RPMI7951 (cell line): ENCODE results near the gene MUC13. TPM values are rescaled to one million over a fixed set of nuclear protein-coding genes. Genes with fewer than 3 reads are reported as not detected.
A peak's percentile ranks its signal among the peaks of the same experiment; 100 is the strongest.

Experiments
- DNase-seq: peaks from one replicate; pipeline ENCODE4 v3.0.0-alpha.2; 2012; ENCODE audit warnings: low read depth
- total RNA-seq: library from RNA; depleted of rRNA; stranded (reverse); fragments of >200 nt; shearing (Covaris generic); gene quantifications from 2 replicates; pipeline ENCODE4 v1.2.3, GENCODE V29; 2014

MUC13 gene
- total RNA-seq, 1 experiment from 2014 or later, result not detected

GRCh38 chr3:124903896-124904834 lies 30.4 kb downstream of the MUC13 start:
- DNase-seq, result no peak

DNA sequence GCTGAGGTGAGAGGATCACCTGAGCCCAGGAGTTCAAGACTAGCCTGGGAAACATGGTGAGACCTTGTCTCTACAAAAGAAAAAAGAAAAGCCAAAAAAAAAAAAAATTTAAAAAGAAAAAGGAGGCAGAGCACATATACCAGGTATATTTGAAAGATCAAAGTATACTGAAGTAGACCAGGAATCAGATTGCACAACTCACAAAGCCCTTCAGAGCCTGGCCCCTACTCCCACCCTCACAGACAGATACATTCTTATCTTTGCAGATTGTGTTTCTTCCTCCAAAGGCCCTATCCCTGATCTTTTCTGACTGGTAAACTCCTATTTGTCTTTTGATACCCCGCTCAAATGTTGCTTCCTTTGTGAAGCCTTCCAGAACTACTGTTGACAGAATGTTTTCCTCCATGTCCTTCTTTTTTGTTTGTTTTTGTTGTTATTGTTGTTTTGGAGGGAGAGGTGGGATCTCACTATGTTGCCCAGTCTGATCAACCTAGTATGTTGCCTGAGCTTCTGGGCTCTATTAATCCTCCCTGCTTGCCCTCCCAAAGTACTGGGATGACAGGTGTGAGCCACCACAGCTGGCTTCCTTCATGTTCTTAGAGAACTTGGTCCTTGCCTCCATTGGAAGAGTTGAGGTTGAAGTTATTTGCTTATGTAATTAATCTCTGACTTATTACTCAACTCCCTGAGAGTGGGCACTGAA lies 37.6 kb downstream of the MUC13 start:
- no peak for DNase-seq

GRCh38 chr3:124895756-124896155 lies 38.8 kb downstream of the MUC13 start:
- DNase-seq, result no peak

GRCh38 chr3:124893526-124893925 lies 41.0 kb downstream of the MUC13 start:
- DNase-seq, result no peak

DNA sequence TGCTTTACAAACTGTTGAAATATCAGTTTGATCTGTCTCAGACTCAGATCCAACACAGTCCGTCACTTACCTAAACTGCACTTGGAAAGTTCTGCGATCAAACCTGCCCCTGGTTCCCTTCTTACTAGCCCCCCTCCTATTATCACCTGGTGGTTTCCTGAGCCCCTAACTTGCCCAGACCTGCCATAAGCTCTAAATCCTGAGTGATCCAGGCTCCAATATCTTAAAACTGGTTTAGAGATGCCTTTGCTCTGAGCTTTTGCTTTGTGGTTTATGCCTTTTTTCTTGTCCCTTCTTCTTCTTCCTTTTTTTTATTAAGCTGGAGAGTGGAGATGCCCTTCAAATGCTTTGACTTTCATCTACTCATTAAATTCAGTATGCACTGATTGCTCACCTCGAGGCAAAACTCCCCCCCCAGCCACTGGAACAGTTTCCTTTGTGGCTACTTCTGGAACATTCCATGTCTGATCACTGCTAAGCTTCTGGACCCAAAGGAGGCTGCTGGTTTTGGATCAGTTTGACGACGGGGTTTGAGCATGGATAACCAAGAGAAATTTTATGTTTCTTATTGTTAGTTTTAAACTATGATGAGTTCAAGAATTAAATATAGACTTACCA lies 43.9 kb downstream of the MUC13 start:
- no peak for DNase-seq

DNA sequence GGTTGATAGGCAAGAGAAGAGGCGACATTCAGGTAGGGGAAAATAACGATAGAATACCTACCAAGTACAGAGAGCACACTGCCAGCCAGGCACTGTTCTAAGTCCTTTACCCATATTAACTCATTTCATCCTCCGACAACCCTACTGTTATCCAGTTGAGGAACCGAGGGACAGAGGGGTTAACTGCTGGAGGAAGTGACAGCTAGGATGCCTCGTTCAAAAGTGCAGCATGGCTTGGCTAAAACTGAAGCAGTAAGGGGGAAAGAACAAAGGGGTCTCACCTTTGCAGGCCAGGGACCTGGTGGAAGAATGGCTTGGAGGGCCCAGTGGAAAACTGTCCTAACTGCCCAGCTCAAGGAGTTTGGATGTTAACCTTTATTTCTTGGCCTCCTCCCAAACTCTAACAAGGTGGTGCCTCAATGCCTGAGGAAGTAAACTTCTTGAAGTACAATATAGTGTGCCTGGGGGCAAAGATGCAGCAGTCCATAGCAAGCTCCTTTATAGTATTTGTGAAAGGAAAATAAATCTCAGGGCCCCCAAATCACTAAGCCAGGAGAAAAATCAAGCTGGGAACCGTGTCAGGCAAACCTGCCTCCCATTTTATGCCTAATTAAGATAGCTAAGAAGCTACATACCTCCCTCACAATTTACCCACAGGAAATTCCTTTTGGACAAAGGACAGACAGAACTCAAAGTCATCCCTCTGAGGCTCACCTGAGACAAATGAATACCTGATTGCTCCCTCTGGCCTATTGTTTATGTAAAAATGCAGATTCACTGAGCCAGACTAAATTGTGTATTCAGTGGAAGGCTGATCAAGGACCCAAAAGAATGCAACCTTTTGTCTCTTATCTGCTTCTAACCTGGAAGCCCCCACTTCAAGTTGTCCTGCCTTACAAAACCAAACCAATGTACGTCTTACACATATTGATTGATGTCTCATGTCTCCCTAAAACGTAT lies 45.8 kb downstream of the MUC13 start:
- no peak for DNase-seq

GRCh38 chr3:124887932-124888298 lies 46.6 kb downstream of the MUC13 start:
- DNase-seq, result no peak

DNA sequence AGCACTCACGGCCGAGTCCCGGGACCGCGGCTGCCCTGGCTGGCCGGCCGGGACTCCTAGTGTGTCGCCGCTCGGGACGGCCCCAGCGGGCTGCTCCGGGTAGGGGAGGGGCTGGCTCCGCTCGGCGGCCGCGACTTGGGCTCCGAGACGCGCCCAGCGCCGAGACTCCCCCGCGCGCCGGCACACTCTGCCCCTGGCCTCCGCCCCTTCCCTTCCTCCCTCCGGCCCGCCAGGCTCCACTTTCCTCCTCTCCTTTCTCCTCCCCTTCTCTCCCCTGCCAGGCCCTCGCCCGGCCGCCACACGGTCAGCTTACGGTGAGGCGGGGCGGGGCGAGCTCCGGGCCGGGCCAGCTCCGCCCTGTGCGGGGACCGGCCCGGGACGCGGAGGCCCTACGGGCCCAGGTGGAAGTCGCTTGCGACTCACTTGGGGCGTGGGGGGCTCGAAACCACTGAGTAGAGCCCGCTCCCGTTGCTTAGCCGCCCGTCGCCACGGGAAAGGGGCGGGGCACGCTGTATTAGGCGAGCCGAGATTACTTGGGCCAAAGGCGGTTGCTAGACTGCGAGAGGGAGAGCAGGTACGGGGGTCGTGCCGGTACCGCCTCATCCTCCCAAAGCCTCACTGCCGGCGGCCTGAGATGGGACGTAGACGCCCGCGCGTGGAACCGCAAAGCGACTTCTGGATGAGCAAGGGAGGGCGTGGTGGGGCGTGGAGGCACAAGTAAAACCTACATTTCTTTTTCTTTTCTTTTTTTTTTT lies 47.2 kb downstream of the MUC13 start, which contains the start of gene ITGB5:
Gene ITGB5 (minus strand): TSS at position 189 of the 755 bp plus-strand sequence. CDS start 365 bp downstream, outside the sequence.
- DNase-seq, result peak; percentile 89

DNA sequence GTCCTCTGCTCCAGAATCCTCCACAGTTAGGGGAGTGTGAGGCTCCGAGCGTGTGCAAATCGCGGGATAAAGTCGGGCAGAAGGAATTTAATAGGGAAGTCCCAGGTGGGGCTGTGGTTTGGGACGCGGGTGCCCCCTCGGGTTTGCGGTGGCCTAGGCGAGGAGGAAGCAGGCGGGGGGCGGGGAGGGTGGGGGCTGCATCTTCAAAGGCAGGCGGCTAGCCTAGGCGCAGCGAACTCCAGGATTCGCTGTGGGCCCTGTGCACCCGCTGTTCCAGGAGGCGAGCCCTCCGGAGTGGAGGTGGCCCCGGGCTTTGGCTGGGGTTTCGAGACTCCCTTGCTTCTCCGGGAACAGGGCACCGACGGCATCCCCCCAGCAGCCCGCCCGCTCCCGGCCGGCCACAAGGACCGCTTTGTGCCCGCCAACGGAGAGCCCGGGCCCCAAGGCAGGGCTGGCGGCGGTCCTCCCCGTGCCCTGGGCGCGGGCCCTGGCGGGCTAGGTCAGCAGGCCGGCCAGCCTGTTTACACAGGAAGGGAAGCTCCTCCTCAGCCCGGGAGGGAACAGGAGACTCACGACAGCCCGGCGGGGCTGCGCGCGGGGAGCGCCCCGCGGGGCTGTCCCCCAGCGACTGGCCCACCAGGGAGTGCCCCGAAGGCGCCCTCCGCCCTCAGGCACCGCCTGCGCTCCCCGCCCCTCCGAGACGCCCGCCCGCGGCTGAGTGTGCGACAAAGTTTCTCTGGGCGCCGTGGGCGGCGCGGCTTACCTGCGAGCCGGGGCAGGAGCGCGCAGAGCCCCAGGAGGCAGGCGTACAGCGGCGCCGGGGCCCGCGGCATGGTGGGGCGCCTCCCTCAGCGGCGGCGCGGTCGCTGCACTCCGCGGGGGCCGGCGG lies 48.1 kb downstream of the MUC13 start:
- peak; percentile 67 for DNase-seq

DNA sequence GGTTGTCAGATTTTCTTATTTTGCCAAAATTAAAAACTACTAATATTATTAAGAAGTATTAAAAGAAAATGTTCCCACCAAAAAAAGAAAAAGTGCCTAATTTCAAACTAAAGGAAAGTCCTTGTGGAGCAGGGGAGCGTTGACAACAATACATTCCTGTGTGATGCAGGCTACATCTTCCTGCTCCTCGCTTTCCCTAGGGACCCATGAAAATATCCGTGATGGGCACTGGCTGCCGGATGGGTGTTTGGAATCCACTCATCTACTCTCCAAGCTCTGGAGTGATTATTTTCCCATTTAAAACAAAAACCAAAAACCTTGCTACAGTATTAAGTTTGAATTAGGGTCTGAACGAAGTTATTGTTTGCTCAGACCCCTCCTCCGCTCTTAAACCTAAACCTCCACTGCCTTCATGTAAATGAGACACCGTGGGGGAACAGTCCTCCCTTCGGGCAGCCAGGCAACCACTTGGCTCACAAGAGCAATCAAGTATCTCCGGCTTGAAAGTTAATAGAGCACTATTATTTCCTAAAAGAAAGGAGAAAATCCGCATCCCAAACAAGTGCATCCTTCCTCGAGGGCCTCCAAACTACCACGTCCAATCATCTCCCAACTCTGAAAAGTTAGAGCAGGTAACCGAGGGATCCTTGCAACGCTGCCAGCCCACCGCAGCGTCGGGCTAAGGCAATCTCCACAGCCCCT lies 48.9 kb downstream of the MUC13 start:
- DNase-seq, result peak; percentile 60

GRCh38 chr3:124884474-124885101 lies 50.0 kb downstream of the MUC13 start:
- DNase-seq, result no peak

- DNase-seq, result peak; percentile 64
Observed at GRCh38 chr3:124883766-124884473, 50.6 kb downstream of the MUC13 start.

GRCh38 chr3:124882816-124883747 lies 51.5 kb downstream of the MUC13 start:
- DNase-seq, result peak; percentile 70

- peak; percentile 36 for DNase-seq
Observed at GRCh38 chr3:124881976-124882697, 52.4 kb downstream of the MUC13 start.

GRCh38 chr3:124879337-124879680 lies 55.2 kb downstream of the MUC13 start:
- no peak for DNase-seq
